ENCODE measurements around the gene HMSD.

- no peak for TF ChIP-seq CTCF (IDR thresholded peaks at IDR 0.05 in 4 of 5, conservative IDR thresholded peaks at IDR 0.05 in 1 of 5)
- TF ChIP-seq POLR2A (IDR thresholded peaks at IDR 0.05): no peak
Measured at GRCh38 chr18:63971320-63972001, 22.4 kb downstream of the HMSD start.

Data from gastrocnemius medialis (tissue), 4 donors.